Activated CD8-positive, alpha-beta memory T cell treated with anti-CD3 and anti-CD28 coated beads, Interleukin-2, amount 50 U/mL, for 24 hours (primary cell): ENCODE results near the gene BRD1.
"Not testable (repeated sequence)": the region's sequence is repeated elsewhere in the genome, so short reads cannot be mapped to it uniquely, and the experiment has no call there.

Experiments used
- DNase-seq: peaks from one replicate; pipeline ENCODE4 v3.0.0-alpha.2; 2020; ENCODE audit errors: extremely low read depth

BRD1 gene

DNA sequence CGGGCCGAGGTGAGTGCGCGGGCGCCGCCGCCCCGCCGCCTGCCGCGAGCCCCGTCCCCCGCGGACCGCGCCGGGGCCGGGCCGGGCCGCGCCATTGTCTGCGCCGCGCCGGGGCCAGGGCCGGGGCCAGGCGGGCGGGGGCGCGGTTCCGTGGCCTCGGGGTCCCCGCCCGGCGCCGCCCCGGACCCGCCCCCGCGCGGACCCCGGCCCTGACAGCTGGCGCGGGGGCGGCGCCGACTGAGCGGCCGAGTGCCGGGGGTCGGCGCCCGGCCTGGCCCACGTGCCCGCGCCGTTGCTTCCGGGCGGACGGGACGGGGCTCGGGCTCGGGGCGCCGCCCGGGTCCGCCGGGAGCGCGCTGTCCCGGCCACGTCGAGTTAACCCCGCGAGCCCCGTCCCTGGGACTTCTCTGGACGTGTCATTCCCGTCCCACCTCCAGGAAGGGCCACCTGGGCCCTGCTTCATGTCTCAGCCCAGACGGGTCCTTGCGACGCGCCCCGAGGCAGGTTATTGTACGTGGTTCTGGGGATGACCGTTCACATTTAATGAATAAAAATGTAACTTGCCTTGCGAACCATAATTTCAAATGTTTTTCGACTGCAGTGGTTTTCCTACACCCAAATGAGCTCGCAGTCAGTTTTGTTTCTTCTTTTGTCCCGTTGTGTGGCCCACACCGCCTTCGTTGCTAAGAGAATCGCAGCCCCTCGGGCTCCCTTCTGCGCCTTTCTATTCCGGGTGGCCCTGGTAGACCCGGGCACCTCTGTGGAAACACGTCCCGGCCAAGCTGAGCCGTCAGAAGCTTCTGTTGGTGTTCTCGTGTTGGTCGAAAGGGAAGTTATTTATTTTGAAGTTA is 26.5 kb upstream of the BRD1 start:
- DNase-seq = no peak

DNA sequence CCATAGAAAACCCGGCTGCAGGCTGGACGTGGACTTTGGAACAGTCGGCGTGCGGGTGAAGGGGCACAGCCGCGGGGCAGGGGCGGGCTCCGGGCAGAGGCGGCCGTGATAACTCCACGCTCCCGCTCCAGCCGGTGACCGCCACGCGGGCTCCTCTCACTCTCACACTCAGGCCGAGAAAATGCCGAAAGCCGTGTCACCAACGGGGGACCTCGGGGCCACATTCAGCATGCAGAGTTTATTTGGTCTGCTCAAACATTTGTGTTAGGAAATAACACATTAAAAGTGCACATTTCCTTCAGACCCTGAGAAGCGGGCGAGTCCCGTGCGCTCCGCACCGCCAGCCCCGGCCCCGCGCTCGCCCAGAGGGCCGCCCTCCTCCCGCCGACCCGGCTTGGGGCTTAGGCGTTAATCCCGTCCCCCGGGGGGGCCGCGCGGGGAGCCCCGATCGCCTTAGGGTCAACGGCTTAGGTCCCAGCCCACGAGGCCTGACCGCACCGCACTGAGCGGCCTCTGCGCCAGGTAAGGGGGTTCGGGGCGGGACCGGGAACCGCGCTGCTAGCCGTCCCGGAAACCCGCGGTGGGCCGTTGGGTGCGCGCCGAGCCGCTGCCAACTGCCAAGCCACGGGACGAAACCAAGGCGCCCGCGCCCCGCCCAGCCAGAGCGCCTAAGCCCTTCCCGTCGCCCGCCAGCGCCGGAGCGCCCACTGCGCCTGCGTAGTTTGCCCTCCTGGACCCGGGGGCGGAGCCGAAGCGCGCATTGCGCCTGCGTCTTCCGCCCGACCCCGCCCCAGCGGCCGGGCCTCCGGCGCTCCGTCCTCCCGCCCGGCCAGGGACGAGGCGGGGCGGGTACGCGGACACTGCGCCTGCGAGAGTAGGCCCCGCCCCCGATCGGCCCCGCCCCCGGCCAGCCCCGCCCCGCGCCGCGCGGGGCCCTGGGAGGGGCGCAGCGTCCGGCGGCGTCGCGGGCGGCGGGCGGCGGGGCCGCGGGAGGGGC is 25.5 kb upstream of the BRD1 start, which contains the start of gene ZBED4:
TSS of gene ZBED4 (plus strand) at position 947 of the 997 bp plus-strand sequence. CDS start 29,819 bp downstream, outside the sequence.
- DNase-seq = peak; percentile 89

DNA sequence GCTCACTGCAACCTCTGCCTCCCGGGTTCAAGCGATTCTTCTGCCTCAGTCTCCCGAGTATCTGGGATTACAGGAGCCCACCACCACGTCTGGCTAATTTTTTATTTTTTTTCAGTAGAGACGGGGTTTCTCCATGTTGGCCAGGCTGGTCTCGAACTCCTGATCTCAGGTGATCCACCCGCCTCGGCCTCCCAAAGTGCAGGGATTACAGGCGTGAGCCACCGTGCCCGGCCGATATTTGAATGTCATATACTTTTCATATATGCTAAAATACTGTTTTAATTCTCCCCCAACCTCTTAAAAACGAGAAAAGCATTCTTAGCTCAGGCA is 24.9 kb upstream of the BRD1 start:
- not testable (repeated sequence) for DNase-seq

DNA sequence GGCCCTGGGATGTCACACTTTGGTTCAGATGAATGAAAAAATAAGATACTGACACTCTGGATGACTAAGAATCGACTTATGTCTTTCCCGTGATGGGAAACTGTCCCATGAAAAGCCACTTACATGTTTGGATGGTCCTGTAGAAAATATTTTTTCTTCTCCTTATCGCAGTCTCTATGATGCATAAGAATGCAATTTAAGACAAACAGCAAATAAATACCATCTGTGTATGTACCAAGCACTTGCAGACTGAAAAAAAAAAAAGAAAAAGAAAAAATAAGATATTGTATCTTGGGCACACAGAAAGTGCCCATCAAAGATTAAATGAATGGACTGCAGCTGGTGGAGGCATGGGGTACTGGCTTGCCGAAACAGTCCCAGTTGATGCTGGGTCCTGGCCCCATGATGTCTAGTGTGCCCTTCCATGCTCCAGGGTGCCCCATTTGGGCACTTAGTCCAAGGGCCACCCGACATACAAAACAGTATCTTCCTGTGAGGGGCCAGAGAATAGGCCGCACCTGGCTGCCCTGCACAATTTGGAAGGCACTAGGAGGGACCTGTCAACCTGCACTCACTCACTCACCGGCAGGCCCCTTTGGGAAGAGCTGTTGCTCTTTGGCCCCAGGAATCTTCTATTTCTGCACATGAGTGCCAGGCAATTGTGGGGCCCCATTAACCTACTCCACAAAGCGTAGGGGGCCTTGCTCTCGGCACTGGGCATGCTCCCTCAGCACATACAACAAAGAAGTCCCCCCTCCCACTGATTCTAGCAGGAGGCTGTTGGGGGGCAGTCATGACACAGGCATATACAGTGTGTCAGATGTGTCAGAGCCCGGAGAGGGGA is 23.5 kb upstream of the BRD1 start:
- no peak for DNase-seq

DNA sequence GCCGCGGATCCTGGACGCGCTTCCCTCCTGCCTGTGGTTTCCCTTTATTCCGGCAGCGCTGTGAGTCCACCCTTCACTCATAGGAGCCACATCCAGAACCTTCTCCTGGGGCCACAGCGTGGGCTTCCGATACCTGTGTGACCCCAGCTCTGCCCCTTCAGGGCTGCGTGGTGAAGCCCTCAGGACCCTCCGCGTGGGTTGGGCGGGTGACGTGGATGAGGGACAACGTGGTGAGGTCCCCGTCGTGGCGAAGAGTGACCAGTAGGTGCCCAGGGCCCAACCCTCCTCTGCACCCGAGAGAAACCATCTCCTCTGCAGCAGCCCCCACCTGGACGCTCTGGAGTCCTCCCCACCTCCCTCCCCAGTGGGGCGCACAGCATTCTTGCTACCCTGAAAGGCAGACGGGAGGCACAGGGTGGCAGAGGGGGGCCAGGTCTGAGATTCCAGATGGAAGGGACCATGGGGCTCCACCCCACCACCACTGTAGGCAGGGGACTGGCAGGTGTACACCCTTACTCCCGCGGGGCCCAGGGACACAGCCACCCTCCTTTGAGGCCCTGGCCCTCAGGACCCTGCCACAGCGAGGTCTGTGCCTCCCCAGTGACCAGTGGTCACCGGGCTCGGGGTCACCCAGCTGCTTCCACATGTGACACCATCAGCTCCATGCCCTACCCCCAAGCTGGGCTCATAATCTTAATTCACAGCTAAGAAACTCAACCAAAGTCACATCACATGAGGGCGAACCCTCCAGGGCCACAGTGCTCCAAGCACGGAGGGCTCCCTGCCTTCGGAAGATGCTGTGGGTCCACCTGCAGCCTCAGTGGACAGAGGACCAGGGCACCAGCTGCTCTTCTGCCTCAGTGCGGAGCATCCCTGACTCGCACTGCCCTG is 22.6 kb upstream of the BRD1 start:
- no peak for DNase-seq

DNA sequence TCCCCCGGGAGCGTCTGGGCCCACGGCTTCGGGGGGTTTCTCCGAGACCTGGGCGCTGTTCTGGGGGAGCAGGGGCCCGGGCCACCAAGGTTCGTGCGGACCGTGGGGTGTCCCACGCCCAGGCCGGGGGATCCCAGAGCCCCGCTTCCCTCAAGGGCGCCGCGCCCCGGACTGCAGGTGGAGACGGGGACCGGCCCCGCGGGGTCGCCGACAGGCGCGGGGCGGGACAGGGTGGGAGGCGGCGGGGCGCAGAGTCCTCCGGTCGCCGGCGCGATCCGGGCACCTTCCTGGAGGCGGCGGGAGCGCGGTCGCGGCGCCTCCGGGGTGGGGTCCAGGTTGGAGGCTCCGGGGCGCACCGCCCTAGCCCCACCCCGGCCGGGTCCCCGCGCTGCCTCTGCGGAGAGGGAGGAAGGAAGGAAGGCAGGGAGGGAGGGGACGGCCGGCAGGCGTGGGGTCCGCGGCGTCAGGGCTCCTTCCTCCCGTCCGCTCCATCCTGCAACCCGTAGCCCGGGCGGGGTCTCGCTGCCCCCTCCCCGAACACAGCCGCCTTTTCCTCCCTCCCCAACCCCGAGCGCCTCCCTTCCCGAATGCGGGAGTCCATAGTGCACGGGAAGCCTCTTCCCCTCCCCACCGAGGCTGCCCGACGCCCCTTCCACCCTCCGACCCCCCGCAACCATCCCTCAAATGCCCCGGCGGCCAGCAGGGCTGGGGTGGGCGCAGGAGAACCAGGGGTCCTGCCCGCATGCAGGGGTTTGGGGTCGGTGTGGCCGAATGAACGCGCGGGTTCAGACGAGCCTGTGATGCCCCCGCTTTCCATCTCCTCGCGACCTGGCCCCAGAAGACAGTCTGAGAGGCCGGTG is 21.7 kb upstream of the BRD1 start:
- no peak for DNase-seq

DNA sequence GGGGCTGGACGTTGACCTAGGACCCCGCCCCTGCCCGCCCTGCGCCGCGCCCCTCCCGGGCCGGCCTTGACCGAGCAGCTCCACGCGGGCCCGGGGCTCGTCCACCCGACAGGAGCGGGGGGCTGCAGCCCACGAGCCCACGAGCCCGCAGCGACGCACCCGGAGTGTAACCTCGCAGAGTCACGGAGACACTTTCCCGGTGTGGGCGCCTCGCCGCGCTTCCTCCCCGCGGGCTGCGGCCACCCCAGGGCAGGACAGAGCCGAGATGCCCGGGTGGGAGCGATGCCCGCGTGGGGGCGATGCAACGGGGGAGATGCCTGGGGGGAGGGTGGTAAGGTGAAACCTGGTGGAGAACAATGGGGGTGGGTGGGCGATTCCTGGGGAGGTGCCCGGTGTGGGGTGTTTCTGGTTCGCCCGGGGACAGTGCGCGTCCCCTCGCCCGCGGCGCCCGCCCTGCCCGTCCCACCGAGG is 21.1 kb upstream of the BRD1 start:
- no peak for DNase-seq

DNA sequence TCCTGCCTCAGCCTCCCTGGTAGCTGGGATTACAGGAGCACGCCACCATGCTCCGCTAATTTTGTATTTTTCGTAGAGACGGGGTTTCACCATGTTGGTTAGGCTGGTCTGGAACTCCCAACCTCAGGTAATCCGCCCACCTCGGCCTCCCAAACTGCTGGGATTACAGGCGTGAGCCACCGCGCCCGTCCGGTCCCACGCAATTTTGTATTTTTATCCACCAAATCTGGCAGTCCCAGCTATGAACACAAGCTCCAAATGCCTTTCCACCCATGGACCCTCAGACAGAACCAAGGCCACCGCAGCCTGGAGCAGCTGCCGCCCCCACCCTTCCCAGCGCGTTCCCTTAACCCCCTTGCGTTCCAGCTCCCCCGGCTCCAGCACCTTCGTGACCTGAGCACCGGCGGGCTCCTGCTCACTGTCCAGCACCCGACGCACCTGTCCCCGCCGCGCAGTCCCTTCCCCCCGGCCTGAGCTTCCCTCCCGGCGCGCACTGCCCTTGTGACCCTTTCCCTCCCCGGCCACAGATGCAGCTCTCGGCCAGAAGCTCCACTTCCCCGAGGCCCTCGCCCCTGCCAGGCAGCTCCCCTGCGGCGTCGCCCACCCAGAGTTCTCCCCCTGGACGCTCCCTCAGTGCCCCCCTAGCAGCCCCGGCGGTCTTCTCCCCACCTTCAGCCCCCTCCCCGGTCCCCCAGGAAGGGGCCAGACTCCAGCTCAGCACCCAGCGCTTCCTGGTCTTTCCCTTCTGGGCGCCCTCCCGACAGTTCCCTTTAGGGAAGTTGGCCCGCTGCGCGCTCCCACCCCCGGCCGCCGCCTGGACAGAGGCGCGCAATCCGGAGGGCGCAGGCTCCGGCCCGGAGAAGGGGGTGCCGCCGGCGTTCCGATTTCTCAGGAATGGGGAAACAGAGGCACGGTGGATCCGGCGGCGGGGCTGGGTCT is 20.3 kb upstream of the BRD1 start:
- DNase-seq = no peak

DNA sequence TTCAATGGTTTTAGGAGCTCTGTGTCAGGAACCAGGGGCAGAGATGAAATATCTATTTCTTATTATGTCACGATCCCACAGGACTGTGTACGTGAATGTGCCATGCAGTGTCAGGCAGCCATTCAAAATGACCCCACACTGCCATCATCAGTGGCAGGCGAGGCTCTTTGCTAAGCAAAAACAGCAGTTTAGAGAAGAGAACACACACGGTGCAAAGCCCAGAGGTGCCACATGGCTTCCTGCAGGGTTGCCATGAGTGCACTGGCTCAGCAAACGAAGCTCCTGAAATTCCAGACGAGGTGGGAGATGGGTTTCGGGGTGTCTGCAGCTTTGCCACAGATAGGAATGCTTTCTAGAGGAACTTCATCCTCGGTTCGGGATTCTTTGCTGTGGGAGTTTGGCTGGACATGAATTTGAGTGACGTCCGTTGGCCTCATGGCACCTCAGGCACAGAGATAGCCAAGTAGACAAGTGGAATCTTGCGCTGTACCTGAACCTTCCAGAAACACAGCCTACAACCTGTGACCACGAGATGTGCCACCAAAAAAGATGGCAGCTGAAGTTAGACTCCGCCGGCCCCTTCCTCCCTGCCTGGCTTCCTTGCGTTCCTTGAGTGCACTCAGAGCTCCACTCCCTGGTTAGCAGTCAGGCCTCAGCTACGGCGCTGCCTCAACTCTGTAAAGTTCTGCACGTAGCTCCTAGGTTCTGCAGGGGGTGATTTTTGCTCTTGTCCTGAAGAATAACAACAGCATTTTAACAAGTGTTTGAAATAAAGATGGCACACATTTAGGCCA is 18.2 kb upstream of the BRD1 start:
- DNase-seq = no peak

DNA sequence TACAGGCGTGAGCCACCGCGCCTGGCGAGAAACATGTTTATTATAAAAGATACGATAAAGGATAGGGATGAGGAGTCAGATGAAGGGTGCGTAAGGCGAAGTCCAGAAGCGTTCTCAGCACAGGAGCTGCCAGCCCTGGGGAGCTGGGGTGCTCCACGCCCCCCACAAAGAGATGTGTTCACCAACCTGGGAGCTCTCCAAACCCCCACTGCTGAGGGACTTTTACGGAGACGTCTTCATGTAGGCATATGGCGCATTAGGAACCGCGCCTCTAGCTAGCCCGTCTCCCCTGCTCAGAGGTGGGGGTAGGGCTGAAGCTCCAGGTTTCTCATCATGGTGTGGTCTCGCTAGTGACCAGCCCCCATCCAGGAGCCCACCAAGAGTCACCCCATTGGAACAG is 17.6 kb upstream of the BRD1 start:
- DNase-seq = no peak

DNA sequence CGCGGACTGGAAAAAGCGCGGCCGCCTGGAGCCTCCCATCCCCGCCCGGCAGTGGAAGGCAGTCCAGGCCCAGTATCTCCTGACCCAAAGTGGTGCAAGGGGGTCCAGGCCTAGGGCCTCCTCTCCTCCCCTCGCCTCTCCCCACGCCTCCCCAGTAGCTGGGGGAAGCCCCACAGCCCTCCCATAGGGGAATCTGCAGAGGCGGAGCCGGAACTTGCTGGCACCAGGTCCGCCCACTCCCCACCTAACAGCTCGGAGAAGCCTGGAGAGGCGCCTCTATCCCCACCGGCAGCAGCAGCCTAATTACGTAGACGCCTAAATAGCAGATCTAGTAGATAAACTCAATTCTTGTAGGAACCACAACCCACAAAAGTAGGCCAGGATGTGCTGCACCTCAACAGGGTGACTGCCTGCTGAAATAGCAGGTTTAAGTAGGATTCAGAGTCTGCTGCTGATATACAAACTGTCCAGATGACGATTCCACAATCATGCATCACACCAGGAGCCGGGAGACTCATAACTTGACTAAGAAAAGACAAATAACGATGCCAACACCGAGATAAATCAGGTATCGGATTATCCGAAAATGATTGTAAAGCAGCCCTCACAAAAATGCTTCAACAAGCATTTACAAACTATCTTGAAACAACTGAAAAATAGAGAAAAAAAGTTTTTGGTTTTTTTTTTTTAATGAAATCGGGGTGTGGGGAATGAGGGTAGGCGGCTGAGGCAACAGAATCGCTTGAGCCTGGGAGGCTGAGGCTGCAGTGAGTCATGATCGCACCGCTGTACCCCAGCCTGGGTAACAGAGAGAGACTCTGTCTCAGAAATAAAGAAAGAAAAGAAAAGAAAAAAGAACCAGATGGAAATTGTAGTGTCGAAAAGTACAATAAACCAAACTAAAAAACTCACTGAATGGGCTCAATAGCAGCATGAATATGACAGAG is 11.4 kb upstream of the BRD1 start:
- DNase-seq = peak; percentile 63

DNA sequence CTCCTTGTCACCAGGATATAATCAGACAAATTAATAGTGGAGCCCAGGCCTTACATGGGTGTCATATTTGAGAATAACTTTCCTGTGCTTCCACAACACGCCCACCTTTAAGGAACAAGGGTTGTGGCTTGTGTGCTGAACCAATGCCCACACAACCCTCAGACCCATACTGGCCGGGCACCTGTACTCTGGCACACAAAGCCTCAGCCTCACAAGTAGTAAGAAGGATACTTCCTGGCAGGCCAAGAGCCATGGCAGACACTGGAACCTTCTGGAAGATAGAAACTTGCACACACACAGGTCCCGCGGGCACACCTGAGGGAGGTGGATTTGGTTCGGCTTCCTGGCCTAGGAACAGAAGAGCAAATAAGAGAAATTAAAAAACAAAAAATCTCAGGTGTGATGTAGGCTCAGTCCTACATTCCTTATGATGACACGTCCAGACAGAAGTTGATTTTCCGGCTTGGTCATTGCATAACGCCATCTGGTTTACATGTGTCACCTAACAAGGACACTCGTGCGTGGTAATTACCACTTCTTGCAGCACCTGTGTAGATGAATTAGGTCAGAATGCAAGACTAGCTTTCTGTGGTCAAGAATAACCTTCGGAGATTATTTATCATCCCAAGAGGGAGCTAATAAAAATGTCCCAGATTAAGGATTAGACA is 5.8 kb upstream of the BRD1 start:
- DNase-seq = no peak

DNA sequence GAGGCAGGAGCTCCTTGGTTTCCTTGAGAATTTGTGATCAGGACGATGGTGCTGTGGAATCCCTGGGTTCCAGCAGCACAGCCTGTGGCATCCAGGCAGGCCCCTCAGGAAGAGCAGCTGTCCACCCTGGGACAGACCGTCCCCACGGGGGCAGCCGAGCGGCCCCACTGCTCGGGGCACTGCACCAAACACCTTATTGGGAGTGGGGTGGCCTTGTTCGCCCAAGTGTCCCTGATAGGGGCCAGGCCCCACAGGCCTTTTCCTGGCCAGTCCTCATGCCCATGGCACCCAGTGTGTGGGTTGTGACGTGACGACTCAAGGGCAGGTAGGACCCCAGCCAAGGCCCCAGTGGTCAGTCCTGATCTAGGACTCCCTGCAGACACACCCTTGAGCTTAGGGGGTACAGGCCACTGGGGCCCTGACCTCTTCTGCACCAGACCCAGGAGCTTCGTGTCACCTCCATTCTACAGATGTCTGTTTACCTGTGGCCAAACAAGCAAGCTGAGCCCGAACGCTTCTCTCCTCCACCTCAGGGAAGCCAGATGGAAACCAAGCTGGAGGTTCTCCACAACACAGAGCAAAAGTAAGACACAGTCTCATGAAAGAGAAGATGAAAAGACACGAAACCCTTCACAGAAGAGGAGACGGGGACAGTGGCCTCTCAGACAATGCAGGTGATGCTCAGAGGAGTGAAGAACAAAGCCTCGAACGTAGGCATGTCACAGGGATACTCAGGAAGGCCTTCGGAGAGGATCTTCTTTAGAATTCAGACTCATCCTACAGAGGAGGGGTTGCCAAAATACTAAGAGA is 1.6 kb upstream of the BRD1 start:
- no peak for DNase-seq

DNA sequence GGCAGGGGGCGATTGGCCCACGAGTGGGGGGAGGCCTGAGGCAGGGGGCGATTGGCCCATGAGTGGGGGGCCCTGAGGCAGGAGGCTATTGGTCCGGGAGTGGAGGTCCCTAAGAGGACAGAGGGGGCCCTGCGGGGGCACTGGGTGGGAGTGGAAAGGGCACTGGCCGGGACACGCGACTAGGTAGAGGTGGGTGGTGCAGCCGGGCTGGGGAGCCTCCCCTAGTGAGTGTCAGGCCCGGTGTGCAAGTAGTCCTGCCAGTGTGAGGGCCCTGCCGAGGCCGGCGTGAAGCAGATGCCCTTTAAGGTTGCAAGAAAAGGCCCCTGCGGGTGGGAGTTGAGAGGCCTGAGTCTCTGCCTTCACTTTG is 909 bp upstream of the BRD1 start:
- no peak for DNase-seq

DNA sequence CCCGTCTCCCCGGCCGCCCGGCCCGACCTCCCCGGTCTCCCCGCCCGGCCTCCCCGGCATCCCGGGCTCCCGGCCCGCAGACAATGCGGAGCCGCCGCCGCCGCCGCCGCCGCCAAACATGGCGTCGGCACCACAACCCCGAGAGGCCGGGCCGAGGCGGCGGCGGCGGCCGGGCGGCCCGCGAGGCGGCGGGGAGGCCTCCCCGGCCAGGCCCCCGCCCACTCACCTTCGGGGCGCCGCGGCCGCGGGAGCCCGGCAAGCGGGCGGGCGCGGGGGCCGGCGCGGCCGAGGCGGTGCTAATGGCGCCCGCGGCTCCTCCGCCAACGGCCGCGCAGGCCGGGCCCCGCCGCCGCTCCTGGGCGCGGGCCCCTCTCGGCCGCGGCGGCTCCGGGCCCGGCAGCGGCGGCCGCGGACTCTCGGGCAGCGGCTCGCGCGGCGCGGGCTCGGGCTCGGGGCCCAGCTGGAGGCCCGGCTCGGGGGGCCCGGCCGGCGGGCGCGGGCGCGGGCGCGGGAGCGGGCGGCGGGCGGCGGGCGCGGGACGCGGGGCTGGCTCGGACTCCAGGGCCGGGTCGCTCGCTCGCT is 311 bp downstream of the BRD1 start:
- DNase-seq = no peak
